Activated CD4-positive, alpha-beta T cell treated with anti-CD3 and anti-CD28 coated beads, Interleukin-2, amount 50 U/mL, for 4 hours (primary cell): ENCODE data around the gene CENPV.
"Not testable (repeated sequence)": the region's sequence is repeated elsewhere in the genome, so short reads cannot be mapped to it uniquely, and the experiment has no call there.

Experiments
- DNase-seq, 2 experiments: peaks; one replicate each; pipeline ENCODE4 v3.0.0-alpha.2; 2020

Gene CENPV

DNA sequence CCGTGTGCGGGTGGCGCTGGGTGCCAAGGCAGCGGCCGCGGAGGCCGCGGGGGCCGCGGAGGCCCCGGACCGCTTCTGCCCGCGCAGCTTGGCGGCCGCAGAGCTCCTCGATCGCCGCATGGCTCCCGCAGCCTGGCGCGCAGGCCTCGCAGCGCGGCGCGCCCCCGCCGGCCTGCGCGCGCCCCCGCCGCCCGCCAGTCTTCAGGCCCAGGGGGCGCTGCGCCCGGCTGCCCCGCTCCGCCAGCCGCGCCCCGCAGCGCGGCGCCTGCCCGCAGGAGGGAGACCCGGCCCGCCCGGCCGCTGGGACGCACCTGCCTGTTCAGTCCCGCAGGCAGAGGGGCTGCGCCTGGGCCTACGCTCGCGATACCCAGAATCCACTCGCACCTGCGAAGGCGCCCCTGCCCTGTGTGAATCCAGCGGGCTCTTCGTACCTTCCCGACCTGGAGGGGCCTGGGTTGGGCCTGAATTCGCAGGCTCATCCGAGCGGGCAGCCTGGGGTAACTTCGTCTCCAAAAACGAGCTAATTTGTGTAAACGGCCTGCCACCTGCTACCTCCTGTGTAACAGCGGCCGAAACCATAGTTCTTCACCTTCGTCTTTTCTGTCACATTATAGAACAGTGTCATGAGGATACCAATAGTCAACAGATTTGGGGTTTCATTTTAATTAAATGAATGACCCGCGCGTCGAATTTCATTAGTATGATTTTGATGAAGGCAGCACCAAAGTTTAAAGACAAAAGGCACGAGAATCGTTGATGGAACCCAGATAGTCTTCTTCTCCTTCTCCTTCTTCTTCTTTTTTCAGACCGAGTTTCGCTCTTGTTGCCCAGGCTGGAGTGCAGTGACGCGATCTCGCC lies at the start of gene CENPV:
CENPV (minus strand) TSS at position 153 of the 858 bp plus-strand sequence; CDS start at position 120, 33 bp downstream.
- DNase-seq: peak; percentile 45 to 57

DNA sequence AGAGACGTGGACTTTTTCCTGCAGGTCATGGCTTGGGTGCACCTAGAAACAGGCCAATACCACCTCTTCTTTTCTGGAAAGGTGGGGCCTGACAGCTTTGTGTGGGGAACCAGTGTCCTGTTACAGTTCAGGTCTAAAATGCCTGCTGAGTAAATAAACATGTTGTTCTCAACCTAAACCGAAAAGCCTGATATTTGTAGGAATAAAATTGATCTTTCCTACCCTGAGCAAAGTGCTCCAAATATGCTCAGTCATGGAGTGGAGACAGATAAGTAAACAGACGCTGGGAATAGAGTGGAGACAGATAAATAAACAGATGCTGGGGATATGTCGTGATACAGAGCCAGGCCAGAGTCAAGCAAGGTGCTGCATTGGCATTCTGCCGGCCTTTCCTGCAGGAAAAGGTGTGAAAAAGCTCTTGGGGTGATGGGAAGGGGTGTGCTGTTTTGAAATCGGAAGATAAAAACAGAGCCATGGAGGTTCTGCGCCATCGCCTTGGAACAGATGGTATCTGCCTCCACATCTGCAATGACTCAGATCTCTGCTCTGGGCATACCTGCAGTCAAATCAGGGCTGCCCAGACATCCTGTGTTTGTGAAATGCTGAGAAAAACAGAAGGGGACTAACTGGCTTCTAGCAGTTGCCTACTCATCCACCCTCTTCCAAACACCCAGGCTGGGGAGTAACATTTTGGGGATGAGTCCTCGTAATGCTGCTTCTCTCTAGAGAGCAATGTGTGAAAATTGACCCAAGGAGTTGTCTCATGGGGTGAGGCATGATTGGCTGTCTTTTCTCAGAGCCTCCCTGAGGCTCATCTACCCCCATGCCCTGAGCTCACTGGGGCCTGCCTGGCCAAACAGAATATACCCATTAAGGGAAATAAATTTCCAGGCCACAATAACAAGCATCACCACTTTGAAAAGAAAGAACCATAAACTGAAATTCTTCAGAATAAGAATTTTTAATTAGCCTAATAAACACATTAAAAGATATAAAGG lies 45.3 kb upstream of the CENPV start:
- no peak for DNase-seq

DNA sequence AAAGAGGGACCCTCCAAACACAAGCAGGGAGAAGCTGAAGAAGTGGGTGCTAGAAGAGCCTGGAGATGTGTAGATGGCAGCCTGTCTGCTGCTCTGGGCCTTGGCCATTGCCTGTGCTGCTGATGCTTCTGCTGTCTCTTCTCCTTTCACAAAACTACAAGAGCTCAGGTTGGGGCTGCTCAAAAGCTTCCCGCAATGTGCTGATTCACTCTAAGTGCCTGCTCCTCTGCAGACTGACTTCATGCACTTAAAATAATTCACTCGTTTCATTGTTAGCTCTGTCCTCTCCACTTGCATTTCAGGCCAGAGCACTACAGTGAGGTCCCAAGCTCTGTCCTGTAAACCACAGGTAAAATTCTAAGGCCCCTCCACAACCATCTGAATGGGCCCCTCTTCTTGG lies 43.4 kb upstream of the CENPV start:
- DNase-seq: not testable (repeated sequence)

DNA sequence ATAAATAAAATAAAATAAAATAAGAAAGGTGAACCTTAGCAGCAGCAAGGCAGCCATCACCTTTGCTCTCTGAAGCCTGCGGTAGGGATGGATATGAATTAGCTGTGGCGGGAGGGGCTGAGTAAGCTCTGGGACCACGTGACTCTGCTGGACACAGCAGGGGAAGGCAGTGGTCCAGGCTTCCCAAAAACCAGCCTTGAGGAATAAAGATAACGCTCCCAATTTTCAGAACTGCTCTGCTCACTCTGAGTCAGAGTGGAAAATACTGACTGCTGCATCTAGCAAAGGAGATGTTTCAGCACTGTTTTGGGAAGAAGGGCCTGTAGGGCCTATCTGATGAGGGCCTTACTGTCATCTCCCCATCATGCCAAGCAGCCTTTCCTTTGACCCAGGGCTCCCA lies 42.6 kb upstream of the CENPV start:
- DNase-seq: not testable (repeated sequence)

DNA sequence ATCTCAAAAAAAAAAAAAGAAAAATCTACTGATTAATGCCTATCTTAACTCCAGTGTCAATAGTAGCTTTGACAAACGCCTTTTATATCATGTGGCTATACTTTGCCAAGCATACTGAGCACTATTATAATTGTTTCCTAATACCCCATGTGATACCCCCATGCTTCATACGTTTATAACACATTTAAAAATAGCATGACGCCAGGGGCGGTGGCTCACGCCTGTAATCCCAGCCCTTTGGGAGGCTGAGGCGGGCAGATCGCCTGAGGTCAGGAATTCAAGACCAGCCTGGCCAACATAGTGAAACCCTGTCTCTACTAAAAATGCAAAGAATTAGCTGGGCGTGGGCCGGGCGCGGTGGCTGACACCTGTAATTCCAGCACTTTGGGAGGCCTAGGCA lies 39.2 kb upstream of the CENPV start:
- not testable (repeated sequence) for DNase-seq

DNA sequence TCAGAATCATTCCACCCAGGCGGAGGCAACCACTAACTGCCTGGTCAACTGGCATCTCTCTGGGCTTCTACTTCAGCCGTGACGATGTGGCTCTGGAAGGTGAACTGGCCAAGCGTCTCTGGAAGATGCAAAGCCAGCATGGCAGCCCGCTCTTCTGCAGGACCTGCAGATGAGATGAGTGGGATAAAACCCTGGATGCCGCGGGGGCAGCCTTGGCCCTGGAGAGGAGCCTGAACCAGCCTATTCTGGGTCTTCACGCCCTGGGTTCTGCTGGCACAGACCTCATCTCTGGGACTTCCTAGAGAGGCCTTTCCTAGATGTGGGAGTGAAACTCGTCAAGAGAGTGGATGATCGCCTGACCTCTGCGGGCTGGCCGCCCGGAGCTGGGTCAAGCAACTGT lies 38.2 kb upstream of the CENPV start:
- no peak for DNase-seq

DNA sequence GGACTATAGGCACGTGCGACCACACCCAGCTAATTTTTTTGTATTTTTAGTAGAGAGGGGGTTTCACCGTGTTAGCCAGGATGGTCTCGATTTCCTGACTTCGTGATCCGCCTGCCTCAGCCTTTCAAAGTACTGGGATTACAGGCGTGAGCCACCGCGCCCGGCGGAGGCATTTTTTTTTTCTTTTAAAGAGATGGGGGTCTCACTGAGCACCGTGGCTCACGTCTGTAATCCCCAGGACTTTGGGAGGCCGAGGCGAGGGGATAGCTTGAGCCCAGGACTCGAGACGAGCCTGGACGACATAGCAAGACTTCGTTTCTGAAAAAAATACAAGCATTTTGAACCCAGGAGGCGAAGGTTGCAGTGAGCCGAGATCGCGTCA lies 32.8 kb upstream of the CENPV start:
- not testable (repeated sequence) for DNase-seq

GRCh38 chr17:16384557-16384956 lies 31.3 kb upstream of the CENPV start:
- DNase-seq: no peak

GRCh38 chr17:16383772-16384287 lies 30.6 kb upstream of the CENPV start:
- DNase-seq: no peak

GRCh38 chr17:16383216-16383615 lies 29.9 kb upstream of the CENPV start:
- no peak for DNase-seq

DNA sequence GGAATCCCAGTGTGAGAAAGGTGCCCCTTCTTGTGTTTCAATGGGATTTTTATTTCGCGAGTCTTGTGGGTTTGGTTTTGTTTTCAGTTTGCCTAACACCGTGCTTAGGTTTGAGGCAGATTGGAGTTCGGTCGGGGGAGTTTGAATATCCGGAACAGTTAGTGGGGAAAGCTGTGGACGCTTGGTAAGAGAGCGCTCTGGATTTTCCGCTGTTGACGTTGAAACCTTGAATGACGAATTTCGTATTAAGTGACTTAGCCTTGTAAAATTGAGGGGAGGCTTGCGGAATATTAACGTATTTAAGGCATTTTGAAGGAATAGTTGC lies 28.2 kb upstream of the CENPV start:
- DNase-seq: peak; percentile 22 to 26

GRCh38 chr17:16380640-16381495 lies 27.6 kb upstream of the CENPV start, which contains the start of gene UBB:
TSS of gene UBB (plus strand) at chr17:16381091. CDS start at chr17:16381908, 817 bp downstream.
- DNase-seq: peak; percentile 93

GRCh38 chr17:16379654-16380053 lies 26.4 kb upstream of the CENPV start:
- DNase-seq: no peak

- no peak for DNase-seq
Observed at GRCh38 chr17:16378636-16379282, 25.5 kb upstream of the CENPV start.

DNA sequence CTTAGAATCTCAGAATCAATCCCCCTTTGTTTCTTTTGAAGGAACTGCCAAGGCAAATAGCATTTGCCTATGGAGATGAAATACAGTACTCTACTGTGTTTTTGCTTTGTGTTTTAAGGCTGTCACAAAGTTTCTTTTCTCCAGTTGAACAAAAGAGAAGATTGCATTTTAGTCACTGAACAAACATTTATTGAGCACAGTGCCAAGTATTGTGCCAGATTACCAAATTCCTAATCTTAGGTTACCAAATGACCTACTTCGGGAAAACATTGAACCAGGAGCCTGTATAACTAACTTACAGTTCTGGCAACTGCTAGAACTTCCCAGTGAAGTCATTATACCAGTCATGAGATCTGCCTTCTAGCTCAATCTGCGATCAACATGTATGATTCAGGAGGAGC lies 24.7 kb upstream of the CENPV start:
- DNase-seq: no peak

DNA sequence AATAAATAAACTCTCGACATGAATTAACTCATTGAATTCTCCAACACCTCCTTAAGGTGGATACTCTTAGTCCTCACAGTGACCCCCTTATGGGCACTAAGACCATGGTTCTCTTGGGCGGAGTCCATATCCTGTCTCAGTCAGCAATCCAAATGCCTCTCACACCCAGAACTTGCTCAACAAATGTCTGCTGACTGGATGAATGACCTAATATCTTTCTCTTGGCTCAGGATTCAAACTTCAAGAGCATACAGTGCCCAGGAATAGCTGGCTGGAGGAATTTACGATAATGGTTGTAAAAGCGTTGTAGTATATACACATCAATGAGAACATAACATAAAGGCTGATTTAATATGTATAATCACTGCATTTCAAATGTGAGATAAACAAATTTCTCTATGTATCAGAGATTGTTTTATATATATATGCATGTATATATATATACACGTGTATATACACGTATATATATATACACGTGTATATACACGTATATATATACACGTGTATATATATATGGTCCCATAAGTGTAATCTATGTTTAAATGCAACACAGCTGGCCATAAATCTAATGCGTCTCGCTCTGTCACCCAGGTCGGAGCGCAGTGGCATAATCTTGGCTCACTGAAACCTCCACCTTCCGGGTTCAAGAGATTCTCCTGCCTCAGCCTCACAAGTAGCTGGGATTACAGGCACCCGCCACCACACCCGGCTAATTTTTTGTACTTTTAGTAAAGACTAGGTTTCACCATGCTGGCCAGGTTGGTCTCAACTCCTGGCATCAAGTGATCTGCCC lies 21.1 kb upstream of the CENPV start:
- DNase-seq: no peak

DNA sequence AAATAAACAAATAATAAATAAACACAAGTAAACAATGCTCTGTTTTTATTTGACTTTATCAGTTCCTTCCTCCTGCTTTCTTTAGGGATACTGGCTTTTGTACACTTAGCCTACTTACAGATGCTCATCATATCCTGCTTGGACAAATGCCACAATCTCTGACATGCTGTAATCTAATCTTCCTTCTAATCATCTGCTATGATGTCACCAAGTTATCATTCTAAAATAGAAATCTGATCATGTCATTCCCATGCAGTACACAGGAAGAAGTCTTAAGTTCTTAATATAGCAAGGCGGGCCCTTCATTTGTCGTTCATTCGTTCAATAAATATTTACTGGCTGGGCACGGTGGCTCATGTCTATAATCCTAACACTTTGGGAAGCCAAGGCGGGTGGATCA lies 18.5 kb upstream of the CENPV start:
- no peak for DNase-seq

GRCh38 chr17:16364625-16365024 lies 11.4 kb upstream of the CENPV start:
- DNase-seq: no peak

- DNase-seq: peak; percentile 70 to 73
Observed at GRCh38 chr17:16363749-16364536, 10.7 kb upstream of the CENPV start.

DNA sequence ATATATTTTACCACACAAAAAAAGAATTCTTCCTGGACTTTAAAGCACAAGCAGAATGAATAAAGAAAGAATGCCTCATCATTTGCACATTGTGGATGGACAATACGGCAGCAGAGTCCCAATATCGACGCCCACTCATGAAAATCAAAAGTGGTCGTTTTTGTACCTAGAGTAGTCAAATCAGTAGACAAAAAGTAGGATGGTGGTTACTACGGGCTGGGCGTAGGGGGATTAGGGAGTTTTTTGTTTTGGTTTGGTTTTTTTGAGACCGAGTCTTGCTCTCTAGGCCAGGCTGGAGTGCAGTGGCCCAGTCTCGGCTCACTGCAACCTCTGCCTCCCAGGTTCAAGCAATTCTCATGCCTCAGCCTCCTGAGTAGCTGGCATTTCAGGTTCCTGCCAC lies 8.6 kb upstream of the CENPV start:
- DNase-seq: no peak
